MV-4-11 (cell line): Measurements from ENCODE around the gene LMBR1L.

ENCODE experiments used
- DNase-seq: peaks from one replicate; lab custom pipeline; 2025; lab: John Stamatoyannopoulos, UW

The LMBR1L gene

DNA sequence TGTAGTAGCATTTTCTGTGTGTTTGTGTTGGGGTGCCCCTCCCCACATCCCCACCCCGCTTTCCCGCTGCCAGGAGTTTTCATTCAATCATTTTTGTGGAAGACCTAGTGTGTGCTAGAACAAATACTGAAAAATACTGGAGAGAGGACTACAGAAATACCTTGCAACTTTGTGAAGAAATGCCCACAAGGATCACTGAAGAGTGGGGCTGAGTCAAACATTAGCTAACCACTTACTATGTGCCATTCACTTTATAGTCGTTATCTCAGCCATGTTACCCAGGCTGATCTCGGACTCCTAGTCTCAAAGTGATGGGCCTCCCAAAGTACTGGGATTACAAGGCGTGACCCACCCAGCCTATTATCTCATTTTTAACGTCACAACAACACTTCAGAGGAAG, 559 bp upstream of the LMBR1L start:
- DNase-seq: no peak

- no peak for DNase-seq
Observed at GRCh38 chr12:49109641-49110463, 795 bp downstream of the LMBR1L start.

DNA sequence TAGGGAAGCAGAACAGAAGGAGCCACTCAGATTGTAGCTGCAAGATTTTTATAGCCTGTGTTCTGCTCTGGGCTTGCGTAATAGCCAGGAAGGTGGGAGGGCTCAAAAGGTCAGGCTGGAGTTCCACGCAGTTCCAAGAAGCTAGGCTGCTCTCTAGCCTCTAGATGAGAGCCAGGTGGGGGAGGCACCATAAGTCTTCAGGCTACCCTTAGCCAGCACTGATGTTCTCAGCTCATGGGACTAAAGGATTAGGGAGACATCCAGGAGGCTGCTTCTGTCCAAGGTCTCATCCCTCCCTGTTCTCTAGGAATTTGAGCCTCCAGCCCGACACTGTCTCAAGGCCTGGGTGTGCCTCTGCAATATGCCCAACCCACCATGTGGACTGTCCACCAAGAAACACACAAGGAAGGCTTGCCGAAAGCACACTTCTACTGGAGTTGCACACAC, 1.7 kb downstream of the LMBR1L start:
- peak; percentile 61 for DNase-seq

DNA sequence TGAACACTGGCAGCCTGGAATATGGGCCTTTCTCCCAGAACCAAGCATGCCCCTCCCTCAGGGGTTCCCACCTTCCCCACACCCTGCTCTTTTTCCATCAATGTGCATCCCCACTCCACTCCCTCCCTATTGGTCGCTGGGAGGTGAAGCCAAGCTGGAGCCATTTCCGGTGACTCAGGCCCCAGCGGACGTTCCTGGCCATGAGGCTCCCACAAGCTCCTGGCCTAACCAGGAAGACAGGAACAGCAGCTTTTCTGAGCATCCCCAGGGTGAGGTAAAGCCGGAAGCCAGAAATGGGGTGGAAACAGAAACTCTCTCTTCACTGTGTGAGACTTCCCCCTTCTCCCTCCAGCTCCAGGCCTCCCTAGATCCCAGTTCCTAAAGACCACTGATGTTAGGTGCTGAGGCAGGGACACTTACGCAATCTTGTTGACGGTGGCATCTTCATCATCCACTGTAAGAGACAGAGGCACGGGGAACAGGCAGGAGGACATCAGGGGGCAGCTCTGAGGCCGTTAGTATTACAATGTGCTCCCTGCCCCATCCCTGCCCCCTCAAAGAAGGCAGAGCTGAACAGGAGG, 5.1 kb downstream of the LMBR1L start:
- peak; percentile 77 for DNase-seq

DNA sequence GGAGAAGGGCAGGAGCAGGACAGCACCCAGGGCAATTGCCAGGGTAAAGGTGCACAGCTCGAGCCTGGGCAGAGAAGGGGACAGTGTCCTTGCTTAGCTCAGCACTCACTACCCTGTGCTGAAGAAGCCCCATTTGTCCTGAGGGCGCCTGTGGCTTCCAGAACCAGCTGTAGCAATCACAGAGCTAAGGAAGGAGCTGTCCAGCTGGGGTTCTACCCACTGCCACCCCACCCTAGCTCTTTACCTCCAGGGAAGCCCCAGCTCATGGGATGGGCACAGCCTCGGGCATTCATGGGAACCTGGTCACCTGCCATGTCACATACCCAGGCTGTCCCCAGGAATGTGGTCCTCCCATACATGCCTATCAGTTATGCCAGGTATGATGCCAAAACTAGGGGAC, 5.8 kb downstream of the LMBR1L start:
- DNase-seq: no peak

DNA sequence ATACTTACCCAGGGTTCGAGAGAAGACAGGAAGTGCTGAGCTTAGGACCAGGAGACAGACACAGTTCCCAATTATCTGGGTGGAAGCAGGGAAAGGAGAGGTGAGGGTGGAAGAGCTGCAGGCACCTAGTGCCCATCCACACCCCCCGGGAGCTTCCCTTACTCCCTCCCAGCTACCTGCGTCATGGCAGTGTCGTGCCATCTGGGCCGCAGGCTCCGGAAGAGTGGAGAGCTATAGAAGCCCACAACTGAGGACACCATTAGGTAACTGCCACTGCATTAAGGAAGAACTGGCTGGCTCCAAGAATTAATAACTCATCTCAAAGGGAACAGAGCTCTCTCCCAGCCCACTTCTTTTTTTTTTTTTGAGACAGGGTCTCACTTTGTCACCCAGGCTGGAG, 10.3 kb downstream of the LMBR1L start:
- no peak for DNase-seq

DNA sequence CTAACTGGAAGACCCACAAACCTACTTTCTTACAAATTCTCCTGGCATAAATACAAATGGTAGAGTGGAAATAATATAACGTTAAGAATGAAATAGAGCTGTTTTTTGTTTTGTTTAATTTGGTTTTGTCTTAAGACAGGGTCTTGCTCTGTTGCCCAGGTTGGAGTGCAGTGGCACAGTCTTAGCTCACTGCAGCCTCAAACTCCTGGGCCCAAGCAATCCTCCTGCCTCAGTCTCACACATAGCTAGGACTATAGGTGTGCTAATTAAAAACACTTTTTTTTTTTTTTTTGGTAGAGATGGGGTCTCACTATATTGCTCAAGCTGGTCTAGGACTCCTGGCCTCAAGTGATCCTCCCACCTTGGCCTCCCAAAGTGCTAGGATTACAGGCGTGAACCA, 11.9 kb downstream of the LMBR1L start:
- no peak for DNase-seq

GRCh38 chr12:49098035-49098451, 12.6 kb downstream of the LMBR1L start:
- peak; percentile 44 for DNase-seq

DNA sequence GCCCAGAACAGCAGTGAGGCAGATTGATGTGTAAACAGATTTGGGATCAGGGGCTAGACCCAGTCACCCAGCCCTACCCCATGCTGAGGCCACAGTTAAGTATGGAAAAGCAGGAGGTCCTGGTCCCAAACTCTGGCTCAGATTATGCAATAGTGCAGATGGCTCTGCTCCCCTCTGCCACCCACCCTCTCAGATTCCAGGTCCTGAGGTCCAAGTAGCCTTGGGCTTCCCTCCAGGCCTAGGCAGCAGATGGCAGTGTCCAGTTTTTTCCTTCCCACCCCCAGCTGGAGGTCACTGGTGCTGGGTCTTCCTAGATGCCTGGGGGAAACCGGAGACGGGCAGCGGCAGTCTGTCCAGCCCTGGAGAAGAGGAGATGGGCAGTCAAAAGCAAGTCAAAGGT, 13.3 kb downstream of the LMBR1L start:
- no peak for DNase-seq

- DNase-seq: no peak
Observed at GRCh38 chr12:49094975-49095365, 15.7 kb downstream of the LMBR1L start.

GRCh38 chr12:49094160-49094974, 16.3 kb downstream of the LMBR1L start, which contains the start of gene DHH:
DHH (minus strand) TSS chr12:49094801; CDS start chr12:49094512, 289 bp downstream.
- DNase-seq: no peak

DNA sequence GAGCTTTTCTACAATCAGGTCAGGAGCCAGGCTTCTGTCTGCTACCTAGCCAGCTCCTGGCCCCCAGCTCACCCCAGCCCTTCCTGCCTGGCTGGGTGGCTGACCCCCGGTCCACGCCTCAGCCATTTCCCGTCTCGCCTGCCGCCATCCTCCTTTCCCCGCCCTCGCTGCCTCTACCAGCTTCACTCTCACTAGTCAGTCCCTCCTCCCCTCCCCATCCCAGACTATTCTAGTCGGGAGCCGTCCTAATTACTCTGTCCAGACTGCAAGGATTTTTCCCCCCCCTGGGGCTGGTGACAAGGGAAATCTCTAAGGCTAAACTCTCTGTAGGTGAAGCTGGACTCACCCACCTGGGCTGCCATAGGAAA, 16.9 kb downstream of the LMBR1L start:
- no peak for DNase-seq

DNA sequence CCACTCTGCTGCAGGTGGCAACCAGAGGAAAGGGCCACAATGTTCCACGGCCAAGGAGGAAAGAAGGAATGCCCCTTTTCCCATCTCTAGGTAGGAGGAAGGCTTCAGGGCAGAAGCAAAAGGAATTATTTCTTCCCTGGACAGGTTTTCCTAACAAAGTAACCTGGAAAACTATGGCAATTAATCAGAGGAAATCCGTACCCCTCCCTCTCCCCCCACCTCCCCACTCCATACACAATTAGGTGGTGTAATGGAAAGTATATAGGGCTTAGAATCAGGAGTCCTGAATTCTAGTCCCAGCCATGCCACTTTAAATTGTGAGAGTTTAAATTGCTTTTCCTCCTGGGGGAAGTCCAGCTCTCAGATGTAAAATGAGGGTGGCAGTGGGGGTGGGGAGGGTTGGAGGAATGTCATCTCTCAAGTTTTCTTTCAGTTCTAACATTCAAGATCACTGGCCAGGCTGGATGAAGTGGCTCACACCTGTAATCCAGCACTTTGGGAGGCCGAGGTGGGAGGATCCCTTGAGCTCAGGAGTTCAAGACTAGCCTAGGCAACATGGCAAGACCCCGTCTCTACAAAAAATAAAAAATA, 17.7 kb downstream of the LMBR1L start:
- DNase-seq: no peak

DNA sequence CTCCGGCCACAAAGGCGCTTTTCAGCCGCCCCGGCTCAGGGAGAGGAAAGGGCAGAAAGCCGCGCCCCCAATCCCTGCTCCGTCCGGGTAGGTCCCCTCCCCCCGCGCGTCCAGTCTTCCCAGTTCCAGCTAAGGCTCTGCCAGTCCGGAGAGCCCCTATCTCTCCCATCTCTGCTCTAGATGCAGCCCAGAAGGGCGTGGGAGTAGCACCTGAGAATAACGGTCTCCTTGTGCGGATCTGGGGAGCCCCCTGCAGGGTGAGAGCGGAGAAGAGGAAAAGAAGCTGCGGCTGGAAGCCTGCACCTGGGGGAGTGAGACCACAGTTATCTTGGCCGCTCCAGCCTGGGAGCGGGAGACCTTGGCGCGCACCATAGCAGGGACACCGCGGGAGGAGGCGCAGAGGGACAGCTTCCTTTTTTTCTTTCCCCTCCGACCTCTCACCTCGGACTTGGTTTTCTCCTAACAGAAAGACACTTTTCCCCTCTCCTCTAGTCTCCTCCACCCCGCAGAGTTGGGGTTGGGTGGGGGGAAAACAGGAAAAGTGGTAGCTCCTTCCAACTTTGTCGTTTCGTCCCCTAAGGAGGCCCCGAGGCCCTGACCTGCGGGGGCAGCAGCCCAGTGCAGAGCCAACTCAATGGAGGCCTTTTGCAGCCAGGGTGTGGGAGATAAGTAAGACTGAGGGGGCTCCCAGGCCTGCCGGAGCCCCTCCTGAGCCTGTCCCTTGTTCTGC, 18.4 kb downstream of the LMBR1L start:
- no peak for DNase-seq

DNA sequence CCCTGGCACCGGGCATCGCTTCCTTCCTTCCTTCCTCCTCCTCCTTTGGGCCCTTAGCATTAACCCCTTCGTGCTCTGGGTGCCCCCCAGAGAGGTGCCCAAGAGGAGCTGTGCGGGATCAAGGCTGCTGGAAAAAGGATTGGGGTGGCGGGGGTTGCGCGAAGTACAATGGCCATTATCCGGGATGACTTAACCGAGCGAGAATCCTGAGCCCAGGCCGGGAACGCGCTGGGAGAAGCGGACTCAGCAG, 18.9 kb downstream of the LMBR1L start:
- DNase-seq: no peak

DNA sequence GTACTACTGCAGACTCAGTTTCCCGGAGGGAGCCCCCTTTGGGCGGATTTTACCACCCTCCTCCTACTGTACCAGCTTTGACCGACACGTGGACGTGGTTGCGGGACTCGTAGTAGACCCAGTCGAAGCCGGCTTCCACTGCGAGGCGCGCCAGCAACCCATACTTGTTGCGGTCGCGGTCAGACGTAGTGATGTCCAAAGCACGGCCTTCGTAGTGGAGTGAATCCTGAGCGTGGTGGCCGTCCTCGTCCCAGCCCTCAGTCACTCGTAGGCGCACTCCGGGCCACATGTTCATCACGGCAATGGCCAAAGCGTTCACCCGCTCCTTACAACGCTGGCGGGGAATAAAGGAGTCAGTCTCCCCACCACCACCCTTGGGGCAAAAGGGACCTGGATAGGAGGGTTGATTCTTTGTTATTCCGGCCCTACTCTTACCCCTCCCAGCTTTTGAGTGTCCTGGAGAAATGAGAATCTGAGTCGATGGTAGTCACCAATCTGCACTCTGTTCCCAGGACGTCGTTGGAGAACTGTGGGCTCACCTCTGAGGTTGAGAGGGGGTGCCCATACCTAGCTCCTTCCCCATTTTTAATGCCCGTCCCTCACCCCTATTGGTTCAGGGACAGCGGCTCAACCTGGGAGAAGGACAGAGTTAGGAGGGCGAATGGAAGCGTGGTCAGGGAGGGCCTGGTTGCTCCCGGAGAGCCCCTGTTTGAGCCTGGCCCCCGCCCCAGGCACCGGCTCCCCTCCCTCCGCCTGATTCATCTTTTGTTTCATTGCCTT, 19.4 kb downstream of the LMBR1L start:
- no peak for DNase-seq

GRCh38 chr12:49089821-49090773, 20.6 kb downstream of the LMBR1L start:
- peak; percentile 8 for DNase-seq

DNA sequence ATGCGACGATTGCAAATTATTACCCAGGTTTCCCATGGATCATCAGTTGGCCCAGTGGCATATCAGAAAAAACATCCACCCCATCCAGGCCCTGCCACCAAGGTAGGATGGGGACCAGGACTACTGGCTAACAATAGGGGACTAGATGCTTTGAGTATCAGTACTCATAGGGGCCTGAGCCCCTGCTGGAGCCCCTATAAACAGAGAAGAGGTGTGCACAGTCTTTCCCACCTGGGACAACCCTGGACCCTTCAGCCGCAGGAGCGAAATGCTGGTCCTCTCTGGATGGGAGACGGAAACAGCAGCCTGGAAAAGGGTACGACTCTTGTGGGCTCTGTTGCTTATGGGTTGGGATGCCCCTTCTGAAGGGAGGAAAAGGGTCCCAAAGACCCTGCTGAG, 21.7 kb downstream of the LMBR1L start:
- no peak for DNase-seq

- peak; percentile 69 for DNase-seq
Observed at GRCh38 chr12:49088150-49088931, 22.3 kb downstream of the LMBR1L start.
